Measurements from ENCODE around the gene FAM240A. TPM values are rescaled to one million over a fixed set of nuclear protein-coding genes. Genes with fewer than 3 reads are reported as not detected.
"Not testable (repeated sequence)": the region's sequence is repeated elsewhere in the genome, so short reads cannot be mapped to it uniquely, and the experiment has no call there.

FAM240A gene
- total RNA-seq, 4 donors from 2014 or later = not detected

DNA sequence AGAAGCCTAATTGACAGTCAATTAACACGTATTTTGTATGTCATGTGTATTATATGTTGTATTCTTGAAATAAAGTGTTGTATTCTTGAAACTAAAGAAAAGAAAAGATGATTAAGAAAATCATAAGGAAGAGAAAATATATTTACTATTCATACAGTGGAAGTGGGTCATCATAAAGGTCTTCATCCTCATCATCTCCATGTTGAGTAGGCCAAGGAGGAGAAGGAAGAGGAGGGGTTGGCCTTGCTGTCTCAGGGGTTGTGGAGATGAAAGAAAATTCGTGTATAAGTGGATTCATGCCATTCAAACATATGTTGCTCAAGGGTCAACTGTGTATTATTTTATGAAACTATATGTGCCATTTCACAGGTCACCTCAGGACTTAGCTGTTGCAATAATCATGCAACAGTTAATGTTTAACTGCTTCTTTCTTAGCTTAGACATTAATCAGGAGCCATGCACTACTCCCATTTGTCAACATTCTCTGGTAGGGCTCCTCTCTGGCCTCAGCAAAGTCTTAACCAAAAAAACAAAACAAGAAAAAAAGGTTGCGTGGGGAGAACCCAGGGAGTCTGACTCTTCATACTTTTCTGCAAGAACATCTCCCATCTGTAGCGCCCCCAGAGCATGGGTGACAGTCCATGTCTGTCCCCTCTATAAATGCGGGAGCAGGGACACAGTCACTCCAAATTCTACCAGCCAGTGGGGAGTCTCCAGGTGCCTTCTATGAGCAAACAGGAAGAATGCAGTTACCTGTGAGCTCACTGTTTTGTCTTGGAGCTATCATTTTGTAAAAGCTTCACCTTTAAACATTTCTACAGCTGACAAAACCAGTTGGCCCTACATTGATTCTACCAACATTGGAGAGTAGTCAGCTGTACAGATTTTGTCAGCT, 26.3 kb upstream of the FAM240A start:
- no peaks in the 10 kb centered on the region for H3K36me3 ChIP-seq
- no peak overlapping the region for H3K4me3 ChIP-seq
- intact Hi-C loops (cut with DNase I; ENCODE audit: low total_unique reads) = no loop called here
- in situ Hi-C loops (cut with MboI; ENCODE audit: low pct_ligation_motif_present in 1 of 4, low pct_unique_long_range_greater_than_20kb in 1 of 4, low sequenced_read_pairs in 3 of 4) = no loop called here
- DNase-seq = no peak
- no peaks in the 10 kb centered on the region for H3K27me3 ChIP-seq
- peaks cover 0 to 20% (median 6%) of the 10 kb centered on the region in 4 donors for H3K4me1 ChIP-seq
- H3K9me3 ChIP-seq = no peaks in the 10 kb centered on the region
- H3K27ac ChIP-seq = peak overlapping the region; percentile 43 to 57 (median 52)
- WGBS, 2 donors (ENCODE audit: low coverage in 1 of 2) = 48 to 50% methylated on average over 4 to 5 of the region's 5 CpGs
- TF ChIP-seq POLR2A (IDR thresholded peaks at IDR 0.05) (no peak), EP300 (IDR thresholded peaks at IDR 0.05; ENCODE audit: low read depth) (no peak), POLR2AphosphoS5 (IDR thresholded peaks at IDR 0.05) (no peak)
- TF ChIP-seq, protein P1, sequence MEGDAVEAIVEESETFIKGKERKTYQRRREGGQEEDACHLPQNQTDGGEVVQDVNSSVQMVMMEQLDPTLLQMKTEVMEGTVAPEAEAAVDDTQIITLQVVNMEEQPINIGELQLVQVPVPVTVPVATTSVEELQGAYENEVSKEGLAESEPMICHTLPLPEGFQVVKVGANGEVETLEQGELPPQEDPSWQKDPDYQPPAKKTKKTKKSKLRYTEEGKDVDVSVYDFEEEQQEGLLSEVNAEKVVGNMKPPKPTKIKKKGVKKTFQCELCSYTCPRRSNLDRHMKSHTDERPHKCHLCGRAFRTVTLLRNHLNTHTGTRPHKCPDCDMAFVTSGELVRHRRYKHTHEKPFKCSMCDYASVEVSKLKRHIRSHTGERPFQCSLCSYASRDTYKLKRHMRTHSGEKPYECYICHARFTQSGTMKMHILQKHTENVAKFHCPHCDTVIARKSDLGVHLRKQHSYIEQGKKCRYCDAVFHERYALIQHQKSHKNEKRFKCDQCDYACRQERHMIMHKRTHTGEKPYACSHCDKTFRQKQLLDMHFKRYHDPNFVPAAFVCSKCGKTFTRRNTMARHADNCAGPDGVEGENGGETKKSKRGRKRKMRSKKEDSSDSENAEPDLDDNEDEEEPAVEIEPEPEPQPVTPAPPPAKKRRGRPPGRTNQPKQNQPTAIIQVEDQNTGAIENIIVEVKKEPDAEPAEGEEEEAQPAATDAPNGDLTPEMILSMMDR (IDR thresholded peaks at IDR 0.05) = no peak

DNA sequence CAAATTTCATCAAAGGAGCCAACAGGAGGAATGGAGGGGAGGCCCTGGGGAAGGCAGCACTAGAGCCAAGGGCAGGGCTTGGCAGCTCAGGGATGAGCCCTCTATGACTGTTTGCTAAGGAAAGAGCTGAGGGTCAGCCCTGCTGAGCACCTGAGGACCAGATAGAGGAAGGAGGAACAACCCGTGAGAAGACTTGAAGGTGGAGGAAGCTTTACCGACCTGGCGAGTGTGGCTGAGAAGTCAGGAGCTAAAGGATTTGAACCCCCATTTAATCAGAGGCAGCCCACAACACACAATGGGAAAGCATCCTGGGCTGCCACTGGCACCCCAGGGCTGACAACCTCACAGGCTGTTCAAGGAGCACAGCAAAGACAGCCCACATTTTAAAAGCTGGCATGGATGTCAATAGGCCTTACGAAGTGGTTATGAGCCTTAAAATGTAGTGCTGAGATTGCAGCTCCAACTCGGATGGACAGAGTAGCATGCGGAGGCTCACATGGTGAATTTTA, 25.5 kb upstream of the FAM240A start:
- in situ Hi-C loops (cut with MboI; ENCODE audit: low pct_ligation_motif_present in 1 of 4, low pct_unique_long_range_greater_than_20kb in 1 of 4, low sequenced_read_pairs in 3 of 4) = no loop called here
- peaks cover 0 to 20% (median 6%) of the 10 kb centered on the region in 4 donors for H3K4me1 ChIP-seq
- H3K4me3 ChIP-seq = no peak overlapping the region
- no peaks in the 10 kb centered on the region for H3K36me3 ChIP-seq
- peak overlapping the region; percentile 43 to 57 (median 52) for H3K27ac ChIP-seq
- WGBS, 2 donors (ENCODE audit: low coverage in 1 of 2) = 69 to 79% methylated on average over 2 to 6 of the region's 6 CpGs
- no peaks in the 10 kb centered on the region for H3K27me3 ChIP-seq
- TF ChIP-seq POLR2A (IDR thresholded peaks at IDR 0.05) = no peak
- TF ChIP-seq, protein P1 (IDR thresholded peaks at IDR 0.05) = no peak
- no peak for TF ChIP-seq EP300 (IDR thresholded peaks at IDR 0.05; ENCODE audit: low read depth)
- no peak for TF ChIP-seq POLR2AphosphoS5 (IDR thresholded peaks at IDR 0.05)
- no peak for DNase-seq
- intact Hi-C loops (cut with DNase I; ENCODE audit: low total_unique reads) = no loop called here
- peaks cover 0 to 1% of the 10 kb centered on the region in 2 donors for H3K9me3 ChIP-seq

DNA sequence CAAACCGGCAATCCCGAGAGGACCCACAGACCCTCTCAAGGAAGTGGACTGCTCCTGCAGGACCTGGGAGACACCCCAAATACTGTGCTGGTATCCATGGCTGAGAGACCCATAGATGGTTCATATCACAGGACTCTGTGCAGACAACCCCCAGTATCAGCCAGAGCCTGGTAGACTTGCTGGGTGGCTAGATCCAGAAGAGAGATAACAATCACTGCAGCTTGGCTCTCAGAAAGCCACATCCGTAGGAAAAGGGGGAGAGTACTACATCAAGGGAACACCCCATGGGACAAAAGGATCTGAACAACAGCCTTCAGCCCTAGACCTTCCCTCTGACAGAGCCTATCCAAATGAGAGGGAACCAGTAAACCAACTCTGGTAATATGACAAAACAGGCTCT, 25.1 kb upstream of the FAM240A start:
- H3K9me3 ChIP-seq; H3K36me3 ChIP-seq; H3K27ac ChIP-seq; intact Hi-C loops (cut with DNase I; ENCODE audit: low total_unique reads); in situ Hi-C loops (cut with MboI; ENCODE audit: low pct_ligation_motif_present in 1 of 4, low pct_unique_long_range_greater_than_20kb in 1 of 4, low sequenced_read_pairs in 3 of 4); H3K4me3 ChIP-seq; H3K27me3 ChIP-seq; DNase-seq: not testable (repeated sequence)
- 59 to 60% methylated on average over 1 to 3 of the region's 3 CpGs for WGBS, 2 donors (ENCODE audit: low coverage in 1 of 2)
- H3K4me1 ChIP-seq = peaks cover 0 to 20% (median 6%) of the 10 kb centered on the region in 4 donors

DNA sequence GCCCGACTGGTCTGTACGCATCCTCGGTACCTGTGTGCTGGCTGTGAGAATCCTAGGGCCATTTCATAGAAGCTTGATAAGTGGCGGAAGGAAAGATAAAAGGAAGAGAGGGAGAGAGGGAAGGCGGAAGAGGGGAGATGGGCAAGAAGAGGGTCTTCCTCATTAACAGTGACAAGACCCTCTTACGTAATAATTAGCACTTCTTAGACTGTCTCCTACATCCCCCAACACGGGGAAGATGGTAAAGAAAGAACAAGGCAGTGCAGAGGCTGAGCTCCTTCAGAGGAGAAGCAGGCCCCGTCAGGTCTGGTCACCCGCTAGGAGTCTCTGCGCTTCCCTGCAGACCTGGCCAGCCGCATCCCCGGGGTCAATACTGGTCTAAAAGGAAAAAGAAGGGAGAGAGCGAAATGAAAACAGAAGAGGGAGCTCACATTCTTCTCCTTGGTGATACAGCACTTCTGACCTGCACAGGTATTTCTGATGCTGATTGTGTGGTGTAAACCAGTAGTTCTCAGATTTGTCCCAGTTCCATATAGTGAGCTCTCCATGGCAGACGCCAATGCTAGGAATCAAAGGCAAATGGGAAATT, 19.0 kb upstream of the FAM240A start:
- no peak for DNase-seq
- in situ Hi-C loops (cut with MboI; ENCODE audit: low pct_ligation_motif_present in 1 of 4, low pct_unique_long_range_greater_than_20kb in 1 of 4, low sequenced_read_pairs in 3 of 4) (no loop called here), intact Hi-C loops (cut with DNase I; ENCODE audit: low total_unique reads) (no loop called here)
- H3K36me3 ChIP-seq = no peaks in the 10 kb centered on the region
- H3K4me3 ChIP-seq = no peak overlapping the region
- peaks cover 0 to 3% of the 10 kb centered on the region in 2 donors for H3K9me3 ChIP-seq
- TF ChIP-seq POLR2A (IDR thresholded peaks at IDR 0.05) (no peak), POLR2AphosphoS5 (IDR thresholded peaks at IDR 0.05) (no peak), EP300 (IDR thresholded peaks at IDR 0.05; ENCODE audit: low read depth) (no peak)
- TF ChIP-seq, protein P1 (IDR thresholded peaks at IDR 0.05) = no peak
- WGBS, 2 donors (ENCODE audit: low coverage in 1 of 2) = 89 to 91% methylated on average over 12 to 14 of the region's 14 CpGs
- no peaks in the 10 kb centered on the region for H3K4me1 ChIP-seq
- H3K27ac ChIP-seq = no peak overlapping the region
- H3K27me3 ChIP-seq = no peaks in the 10 kb centered on the region

All from transverse colon (tissue), 4 donors.